GM12878 (cell line): Measurements from ENCODE around the gene CCDC107. TPM values are rescaled to one million over a fixed set of nuclear protein-coding genes. Genes with fewer than 3 reads are reported as not detected.

Source experiments
- ATAC-seq: fragments of 200-7000 bp; cut with Tn5 transposase; 3 replicates; pipeline ENCODE4 v1.9.1; 2020; ENCODE audit warnings: mild to moderate bottlenecking, moderate library complexity
- BruUV-seq: library from RNA; stranded (reverse); fragments of 400-500 nt; replicated peaks from 2 replicates; lab custom pipeline; 2021; lab: Mats Ljungman, UMichigan
- CTCF ChIA-PET: fragments of 300-600 bp; sonication (Branson Sonifier 250); formaldehyde crosslinking; extraction: SDS; loops from one replicate; lab custom pipeline; 2021; ENCODE audit warnings: inconsistent platforms; lab: Yijun Ruan, JAX
- POLR2A ChIA-PET: fragments of 350-600 bp; formaldehyde crosslinking; extraction: SDS; loops from one replicate; lab custom pipeline; 2021; ENCODE audit warnings: inconsistent platforms; lab: Charles Lee
- RAD21 ChIA-PET: fragments of 300-600 bp; sonication (Branson Sonifier 250); formaldehyde crosslinking; loops from one replicate; lab custom pipeline; 2023; ENCODE audit warnings: antibody characterized with exemption; ENCODE audit not compliant: unreplicated experiment; lab: Charles Lee
- SMC1A ChIA-PET: fragments of 300-600 bp; sonication (Branson Sonifier 250); formaldehyde crosslinking; loops from one replicate; lab custom pipeline; 2023; ENCODE audit not compliant: unreplicated experiment, uncharacterized antibody; lab: Charles Lee
- DNase-seq: peaks from one replicate; pipeline ENCODE4 v3.0.0-alpha.2; 2011; ENCODE audit warnings: low read depth, low spot score
- FAIRE-seq: peaks from 3 replicates; lab custom pipeline; 2011; peaks lifted over from hg19 to GRCh38; lab: Jason Lieb, UNC
- H2AFZ ChIP-seq: 2 replicates; pipeline ENCODE4 v1.6.0; 2011; ENCODE audit warnings: low read depth, low read length, control low read depth; ENCODE audit not compliant: control insufficient read depth
- H3K27ac ChIP-seq: 2 replicates; pipeline ENCODE4 v1.5.1; 2011; ENCODE audit warnings: control low read depth; ENCODE audit not compliant: control insufficient read depth, insufficient read depth
- H3K27me3 ChIP-seq, 2 experiments: replicated peaks in 1 of 2; 2 replicates each; pipeline versions ENCODE4 v1.6.0 to v1.6.1; 2011; ENCODE audit warnings: low read length in 1 of 2; ENCODE audit not compliant: control insufficient read depth in 2 of 2, insufficient read depth in 2 of 2
- H3K36me3 ChIP-seq, 2 experiments: 2 replicates each; pipeline ENCODE4 v1.5.1; 2011; ENCODE audit warnings: low read length in 1 of 2; ENCODE audit not compliant: control insufficient read depth in 2 of 2, insufficient read depth in 2 of 2
- H3K4me1 ChIP-seq: 2 replicates; pipeline ENCODE4 v1.6.1; 2011; ENCODE audit warnings: mild to moderate bottlenecking, low read length, moderate library complexity, mixed read lengths; ENCODE audit not compliant: control insufficient read depth, insufficient read depth
- H3K4me2 ChIP-seq: 2 replicates; pipeline ENCODE4 v1.6.0; 2011; ENCODE audit warnings: control low read depth; ENCODE audit not compliant: control insufficient read depth, insufficient read depth
- H3K4me3 ChIP-seq: fragments of 200-600 bp; sonication (generic); 2 replicates; pipeline ENCODE4 v1.5.1; 2016
- H3K79me2 ChIP-seq: 2 replicates; pipeline ENCODE4 v1.6.0; 2011; ENCODE audit warnings: low read length; ENCODE audit not compliant: control insufficient read depth, insufficient read depth
- H3K9ac ChIP-seq: 2 replicates; pipeline ENCODE4 v1.8.0; 2011; ENCODE audit warnings: low read length, control low read depth, mixed read lengths; ENCODE audit not compliant: control insufficient read depth, insufficient read depth
- H3K9me3 ChIP-seq: replicated peaks from 3 replicates; pipeline ENCODE4 v1.5.1; 2011; ENCODE audit warnings: mild to moderate bottlenecking, low read length; ENCODE audit not compliant: control insufficient read depth, insufficient read depth
- H4K20me1 ChIP-seq: 2 replicates; pipeline ENCODE4 v1.6.0; 2011; ENCODE audit not compliant: control insufficient read depth, insufficient read depth
- GATAD2B ChIP-seq: fragments of 450-650 bp; conservative IDR thresholded peaks from 2 replicates; pipeline ENCODE4 v1.6.1; 2017; ENCODE audit warnings: low read depth, mild to moderate bottlenecking, moderate library complexity
- PML ChIP-seq: IDR thresholded peaks from 2 replicates; pipeline ENCODE4 v1.6.1; 2012; ENCODE audit warnings: low read length, inconsistent platforms
- SMARCA5 ChIP-seq: fragments of 450-650 bp; IDR thresholded peaks from 2 replicates; pipeline ENCODE4 v1.6.1; 2017; ENCODE audit warnings: mild to moderate bottlenecking
- ZBTB33 ChIP-seq: fragments of 450-650 bp; IDR thresholded peaks from 2 replicates; pipeline ENCODE4 v1.6.1; 2017; ENCODE audit warnings: mild to moderate bottlenecking
- ZNF274 ChIP-seq: IDR thresholded peaks from one replicate; pipeline ENCODE4 v1.8.0; 2011; ENCODE audit not compliant: insufficient read length, insufficient read depth
- in situ Hi-C: fragments of 300-500 bp; cut with MboI; formaldehyde crosslinking; loops from 9 replicates; pipeline ENCODE4 v1.14.3; 2018; ENCODE audit warnings: mixed read lengths
- intact Hi-C: fragments of 100-400 bp; cut with micrococcal nuclease; formaldehyde crosslinking; loops from one replicate; pipeline ENCODE4 v1.14.2; 2022; ENCODE audit not compliant: unreplicated experiment
- polyA plus RNA-seq, 11 experiments: library from polyadenylated mRNA; depleted of rRNA in 4 of 11; unstranded in 6 of 11; stranded (reverse) in 5 of 11; fragments of >200 nt; fragmentation: Nextera tagmentation in 4 of 11; fragmentation: Illumina TruSeq in 1 of 11; extraction: Ambion mirVana in 4 of 11; extraction: Trizol in 1 of 11; gene quantifications; 1 replicate in 1 of 11; 2 replicates in 10 of 11; pipeline versions ENCODE4 v1.2.1 to v1.2.3, GENCODE V29; 2011 to 2016; ENCODE audit warnings: inconsistent platforms in 2 of 11, missing spikeins in 2 of 11, low read depth in 1 of 11
- total RNA-seq, 4 experiments: library from RNA; depleted of rRNA in 3 of 4; stranded (reverse); fragments of >200 nt in 3 of 4; fragmentation: Illumina TruSeq in 1 of 4; extraction: Trizol in 1 of 4; gene quantifications; 2 replicates each; pipeline versions ENCODE4 v1.2.1 to v1.2.3, GENCODE V29; 2013 to 2021

The CCDC107 gene
- total and polyA plus RNA-seq, 10 of the 15 experiments (the other 5 are each of a cell fraction or from before 2014, with no cell fraction given): 0.19 to 18.3 (median 10.6) TPM

- no peak for TF ChIP-seq ZBTB33
Observed at GRCh38 chr9:35700031-35700430, 41.9 kb downstream of the CCDC107 start (continued).

- intact Hi-C loops: no loop called here
- TF ChIP-seq PML: no peak
- TF ChIP-seq ZNF274: no peak
- no peak for TF ChIP-seq SMARCA5
- no peak for TF ChIP-seq GATAD2B
- ChIA-PET CTCF (interaction anchor here (1.7 to 15.2 kb wide), 2 partner anchors 26 to 40 kb away, joined by 6 to 227 read pairs; partner anchors contain the start of genes ARHGEF39, CCDC107 and RMRP), RAD21 (interaction anchor here (0.7 kb wide), 1 partner anchor 97 kb away, joined by 3 read pairs; no protein-coding TSS in a partner anchor), SMC1A (interaction anchor here (0.8 kb wide), 1 partner anchor 27 kb away, joined by 3 read pairs; no protein-coding TSS in a partner anchor), POLR2A (interaction anchor here (1.3 to 1.4 kb wide), 2 partner anchors 9 to 36 kb away, joined by 3 read pairs; partner anchors contain the start of gene ARHGEF39)
- DNase-seq (no peak), FAIRE-seq (no peak), ATAC-seq (no peak)
- Histone ChIP-seq H3K79me2 (no peaks in the 10 kb centered on the region), H3K36me3 (peaks cover 60 to 80% of the 10 kb centered on the region in 2 experiments), H3K4me2 (no peak overlapping the region), H3K27ac (no peak overlapping the region), H3K4me1 (no peaks in the 10 kb centered on the region), H3K9ac (no peak overlapping the region), H3K4me3 (no peak overlapping the region), H3K9me3 (no peaks in the 10 kb centered on the region), H4K20me1 (no peaks in the 10 kb centered on the region), H2AFZ (no peak overlapping the region), H3K27me3 (no peaks in the 10 kb centered on the region)
- no TSS peak for BruUV-seq
- in situ Hi-C loops: no loop called here
Observed at GRCh38 chr9:35700942-35701341, 42.9 kb downstream of the CCDC107 start.
